Measurements from ENCODE around the gene FCHSD2.

GRCh38 chr11:72826191-72826941, 315.8 kb downstream of the FCHSD2 start:
- TF ChIP-seq ZNF274 (IDR thresholded peaks at IDR 0.05; ENCODE audit: borderline replicate concordance, low read depth, low read length) (no peak), CREB1 (IDR thresholded peaks at IDR 0.05) (no peak), CREB1 (CRISPR knock-in tag; IDR thresholded peaks at IDR 0.05) (no peak), ZFP36 (IDR thresholded peaks at IDR 0.05; ENCODE audit: low read depth, low read length, partially characterized antibody) (no peak), KDM1A (IDR thresholded peaks at IDR 0.05) (no peak), PHB2 (IDR thresholded peaks at IDR 0.05; ENCODE audit: low read depth) (no peak), CTCF (IDR thresholded peaks at IDR 0.05 in 2 of 3, conservative IDR thresholded peaks at IDR 0.05 in 1 of 3; ENCODE audit: insufficient read depth in 2 of 3, low read depth in 1 of 3, low read length in 3 of 3) (no peak), ZKSCAN8 (CRISPR knock-in tag; IDR thresholded peaks at IDR 0.05) (no peak), SIRT6 (IDR thresholded peaks at IDR 0.05; ENCODE audit: low read depth, low read length) (no peak), ZNF324 (CRISPR knock-in tag; IDR thresholded peaks at IDR 0.05) (no peak), ZNF699 (CRISPR knock-in tag; IDR thresholded peaks at IDR 0.05; ENCODE audit: insufficient replicate concordance) (no peak), ZNF707 (CRISPR knock-in tag; conservative IDR thresholded peaks at IDR 0.05) (no peak), FOXP4 (CRISPR knock-in tag; IDR thresholded peaks at IDR 0.05; ENCODE audit: borderline replicate concordance) (no peak), ARNT (IDR thresholded peaks at IDR 0.05) (no peak), ZNF384 (IDR thresholded peaks at IDR 0.05; ENCODE audit: low read depth, low read length) (no peak)

All from K562 (cell line).